GM21367 (cell line): Measurements from ENCODE around the gene CCM2L.

Source experiments
- ATAC-seq: cut with Tn5 transposase; IDR thresholded peaks from one replicate; pipeline ENCODE4 v1.9.1; 2021; ENCODE audit not compliant: unreplicated experiment

Gene CCM2L

DNA sequence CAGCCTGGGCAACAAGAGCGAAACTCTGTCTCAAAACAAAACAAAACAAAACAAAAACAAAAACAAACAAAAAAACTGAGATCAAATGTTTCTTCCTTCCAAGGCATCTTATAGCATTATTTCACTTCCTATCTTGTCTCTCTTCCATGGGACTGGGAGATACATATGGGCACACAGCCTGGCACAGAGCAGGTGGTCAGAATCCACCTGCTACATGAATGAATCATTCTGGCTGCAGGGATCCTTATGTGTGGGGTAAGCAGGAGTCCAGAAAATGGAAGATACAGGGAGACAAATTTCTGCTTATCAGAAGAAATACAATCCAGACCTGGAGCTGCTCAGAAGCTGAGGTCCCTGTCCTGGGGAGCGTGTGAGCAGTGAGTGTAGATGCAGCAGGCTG, 18.2 kb upstream of the CCM2L start:
- no peak for ATAC-seq

DNA sequence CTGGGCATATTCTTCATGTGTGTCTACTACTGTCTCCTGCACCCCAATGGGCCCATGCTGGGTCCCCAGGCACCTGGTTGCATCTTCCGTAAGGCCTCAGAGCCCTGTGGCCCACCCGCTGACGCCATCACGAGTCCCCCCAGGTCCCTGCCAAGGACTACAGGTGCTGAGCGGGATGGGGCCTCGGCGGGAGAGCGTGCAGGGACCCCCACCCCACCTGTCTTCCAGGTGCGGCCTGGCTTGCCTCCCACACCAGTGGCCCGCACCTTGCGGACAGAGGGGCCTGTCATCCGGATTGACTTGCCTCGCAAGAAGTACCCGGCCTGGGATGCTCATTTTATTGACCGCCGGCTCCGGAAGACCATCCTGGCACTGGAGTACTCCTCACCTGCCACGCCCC, 13.2 kb upstream of the CCM2L start:
- ATAC-seq, result no peak

DNA sequence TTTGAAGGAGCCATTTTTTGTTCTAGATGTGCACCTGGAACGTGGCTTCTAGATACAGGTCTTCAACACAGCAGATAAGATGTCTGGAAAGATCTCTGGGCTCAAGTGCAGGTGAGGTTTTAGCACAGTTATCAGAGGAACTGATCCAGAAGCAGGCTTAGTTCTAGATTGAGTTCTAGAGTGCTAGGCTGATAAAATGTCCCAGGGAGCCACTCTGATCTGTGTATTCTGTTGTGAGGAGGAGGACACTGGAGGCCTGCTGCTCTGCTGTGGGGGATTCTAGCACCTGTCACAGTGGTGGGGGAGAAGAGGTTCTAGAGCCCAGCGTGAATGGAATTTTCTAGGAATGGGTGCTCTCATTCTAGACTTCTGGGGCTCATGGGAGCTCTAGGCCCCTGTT, 12.0 kb upstream of the CCM2L start:
- no peak for ATAC-seq

DNA sequence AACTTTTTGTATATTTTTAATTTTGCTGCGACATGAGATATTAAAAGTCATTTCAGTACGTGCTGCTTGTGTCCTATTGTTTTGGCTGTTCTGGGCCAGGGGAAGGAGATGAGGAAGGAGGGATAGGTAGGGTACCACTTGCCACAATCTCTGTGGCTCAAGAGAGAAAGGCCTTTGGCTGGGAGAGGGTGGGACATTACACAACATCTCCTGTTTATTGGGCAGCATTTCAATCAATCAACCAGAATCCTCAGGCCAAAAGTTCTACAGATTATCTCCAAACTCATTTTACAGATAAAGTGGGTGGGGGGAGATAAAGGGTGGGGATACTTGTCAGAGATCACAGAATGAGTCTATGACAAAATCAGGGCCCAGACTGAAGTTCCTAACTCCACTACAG, 6.9 kb upstream of the CCM2L start:
- ATAC-seq, result no peak

DNA sequence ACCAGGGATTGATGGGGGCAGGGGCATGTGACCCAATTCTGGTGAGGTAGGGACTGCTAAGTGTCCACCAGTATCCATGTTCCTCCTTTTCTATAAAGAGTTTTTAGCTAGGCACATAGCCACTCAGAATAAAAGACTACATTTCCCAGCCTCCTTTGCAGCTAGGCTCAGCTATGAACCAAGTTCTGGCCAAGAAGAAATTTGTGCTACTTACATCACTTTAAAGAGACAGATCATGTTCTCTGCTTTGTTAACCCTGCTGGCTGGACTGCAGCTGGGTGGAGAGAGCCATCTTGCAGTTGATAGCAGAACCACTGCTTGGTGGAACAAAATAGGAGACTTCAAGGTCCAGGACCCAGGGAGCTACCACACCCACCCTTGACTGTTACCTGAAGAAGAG, 5.3 kb upstream of the CCM2L start:
- no peak for ATAC-seq

DNA sequence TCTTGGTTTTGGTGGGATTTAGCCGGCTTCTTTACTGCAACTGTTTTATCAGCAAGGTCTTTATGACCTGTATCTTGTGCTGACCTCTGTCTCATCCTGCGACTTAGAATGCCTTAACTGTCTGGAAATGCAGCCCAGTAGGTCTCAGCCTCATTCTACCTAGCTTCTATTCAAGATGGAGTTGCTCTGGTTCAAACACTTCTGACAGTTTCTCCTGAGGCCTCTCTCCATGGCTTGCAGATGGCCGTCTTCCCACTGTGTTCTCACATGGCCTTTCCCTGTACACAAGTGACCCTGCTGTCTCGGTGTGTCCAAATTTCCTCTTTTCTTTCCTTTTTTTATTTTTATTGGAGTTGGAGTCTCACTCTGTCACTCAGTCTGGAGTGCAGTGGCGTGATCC, 4.2 kb upstream of the CCM2L start:
- no peak for ATAC-seq

DNA sequence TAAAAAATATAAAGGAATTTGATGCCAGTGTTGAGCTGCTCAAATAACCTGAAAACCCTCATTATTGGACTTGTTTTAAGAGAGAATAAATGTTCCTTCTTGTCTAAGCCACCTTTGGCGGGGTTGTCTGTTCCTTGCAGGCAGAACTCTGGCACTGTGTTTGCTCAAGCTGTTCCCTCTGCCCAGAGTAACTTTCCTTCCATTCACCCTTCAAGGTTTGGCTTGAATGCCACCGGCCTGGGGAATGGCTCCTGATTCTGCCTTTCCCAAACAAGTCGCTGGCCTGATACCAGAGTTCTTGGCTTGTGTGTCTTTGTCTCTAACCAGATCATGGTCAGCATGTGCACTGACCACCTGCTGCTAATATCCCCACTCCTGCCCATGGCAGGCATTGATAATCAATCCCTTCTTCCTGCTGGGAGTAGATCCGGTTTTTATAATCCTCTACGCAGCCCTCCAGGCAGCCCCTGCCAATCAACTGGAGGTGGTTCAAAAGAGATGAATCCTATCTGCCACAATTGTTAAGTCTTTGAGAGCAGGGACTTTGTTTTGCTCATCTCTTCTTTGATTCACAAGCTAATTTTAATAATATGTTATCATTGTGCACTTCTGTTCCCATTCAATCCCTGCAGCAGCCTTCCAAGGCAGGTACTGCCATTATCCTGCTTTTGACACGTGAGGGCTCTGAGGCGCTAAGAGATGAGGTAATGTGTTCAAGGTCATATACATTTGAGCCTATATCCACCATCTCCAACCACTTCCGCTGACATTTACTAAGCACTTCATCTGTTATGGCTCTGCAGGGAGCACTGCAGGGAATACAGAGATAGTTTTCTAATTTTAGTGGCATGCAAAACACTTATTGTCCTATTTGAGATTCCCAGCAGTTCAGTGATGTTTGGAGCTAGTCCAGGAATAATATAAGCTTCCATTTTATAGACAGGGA, 3.1 kb upstream of the CCM2L start:
- no peak for ATAC-seq

DNA sequence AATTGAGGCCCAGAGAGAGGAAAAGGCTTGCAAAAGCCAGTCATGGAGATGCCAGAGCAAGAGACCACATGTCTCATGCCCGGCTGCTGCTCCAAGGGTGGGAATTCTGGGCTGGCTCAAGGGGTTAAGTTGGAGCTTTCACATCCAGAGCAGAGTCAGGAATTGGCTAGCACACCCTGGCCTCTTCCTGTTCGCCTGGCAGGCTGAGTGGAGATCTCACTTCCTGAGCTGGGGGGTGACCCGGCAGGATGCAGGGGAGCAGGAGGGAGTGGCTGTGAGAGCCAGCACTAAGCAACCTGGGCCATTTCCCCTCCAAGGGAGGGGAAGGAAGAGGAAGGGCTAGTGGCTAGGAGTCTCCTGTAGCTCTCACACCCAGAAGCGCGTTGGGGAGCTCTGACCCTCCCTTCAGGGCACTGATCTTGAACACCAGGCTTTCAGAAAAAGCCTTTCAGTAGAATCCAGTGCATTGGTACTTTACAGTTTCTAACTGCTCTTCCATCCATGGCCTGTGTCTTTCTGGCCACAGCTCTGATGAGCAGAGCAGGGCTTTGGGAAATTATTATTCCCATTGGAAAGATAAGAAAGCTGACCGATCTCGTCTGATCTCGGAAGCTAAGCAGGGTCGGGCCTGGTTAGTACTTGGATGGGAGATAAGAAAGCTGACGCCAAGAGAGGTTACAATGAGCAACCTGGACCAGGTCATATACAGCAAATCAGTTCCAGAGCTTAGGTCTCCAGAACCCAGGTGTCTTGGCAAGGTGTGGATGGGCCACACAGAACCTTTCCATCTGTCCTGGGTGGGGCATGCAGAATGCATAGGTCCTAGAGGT, 2.2 kb upstream of the CCM2L start:
- ATAC-seq, result no peak

DNA sequence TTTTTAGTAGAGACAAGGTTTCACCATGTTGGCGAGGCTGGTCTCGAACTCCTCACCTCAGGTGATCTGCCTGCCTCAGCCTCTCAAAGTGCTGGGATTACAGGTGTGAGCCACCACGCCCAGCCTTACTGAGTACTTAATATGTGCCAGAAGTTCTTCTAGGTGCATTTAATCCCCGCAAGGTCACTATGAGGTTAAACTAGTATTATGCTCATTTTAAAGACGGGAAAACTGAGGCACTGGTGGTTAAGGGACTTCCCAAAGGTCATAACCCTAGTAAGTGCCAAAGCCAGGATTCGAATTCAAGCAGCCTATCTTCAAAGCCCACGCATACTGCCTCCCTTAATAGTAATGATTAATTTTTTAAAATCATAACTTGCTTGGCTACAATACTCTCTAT, 674 bp upstream of the CCM2L start:
- no peak for ATAC-seq

DNA sequence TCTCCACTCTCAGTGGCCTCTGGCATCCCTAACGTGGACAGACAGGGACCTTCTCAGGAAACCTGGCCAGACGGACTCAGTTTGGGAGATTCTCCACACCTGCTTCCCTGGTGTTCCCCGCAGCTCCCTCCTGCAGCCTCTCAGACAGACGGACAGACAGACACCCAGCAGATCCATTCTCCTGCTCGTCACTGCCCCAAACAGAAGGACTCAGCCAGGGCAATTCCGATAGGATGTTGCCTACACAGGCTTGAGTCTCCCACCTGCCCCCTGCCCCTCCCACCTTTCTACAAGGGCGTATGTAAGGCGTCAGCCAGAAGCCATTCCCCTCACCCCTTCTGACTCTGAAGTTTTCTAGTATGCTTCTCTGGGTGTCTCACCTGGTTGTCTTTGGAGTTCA, 428 bp downstream of the CCM2L start:
- no peak for ATAC-seq

DNA sequence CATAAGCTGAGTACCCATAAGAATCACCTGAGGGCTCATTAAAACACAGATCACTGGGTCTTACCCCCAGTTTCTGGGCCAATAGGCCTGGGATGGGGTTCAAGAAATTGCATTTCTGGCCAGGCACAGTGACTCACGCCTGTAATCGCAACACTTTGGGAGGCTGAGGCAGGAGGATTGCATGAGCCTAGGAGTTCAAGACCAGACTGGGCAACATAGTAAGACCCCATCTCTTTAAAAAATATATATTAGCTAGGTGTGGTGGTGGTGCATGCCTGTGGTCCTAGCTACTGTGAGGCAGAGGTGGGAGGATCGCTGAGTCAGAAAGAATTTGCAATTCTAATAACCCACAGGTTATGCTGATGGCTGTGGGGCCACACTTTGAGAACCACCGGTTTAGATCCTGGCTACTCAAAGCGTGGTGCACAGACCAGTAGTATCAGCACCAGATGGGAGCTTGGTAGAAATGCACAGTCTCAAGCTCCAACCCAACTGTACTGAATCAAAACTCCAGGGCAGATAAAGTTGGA, 2.0 kb downstream of the CCM2L start:
- ATAC-seq, result no peak

DNA sequence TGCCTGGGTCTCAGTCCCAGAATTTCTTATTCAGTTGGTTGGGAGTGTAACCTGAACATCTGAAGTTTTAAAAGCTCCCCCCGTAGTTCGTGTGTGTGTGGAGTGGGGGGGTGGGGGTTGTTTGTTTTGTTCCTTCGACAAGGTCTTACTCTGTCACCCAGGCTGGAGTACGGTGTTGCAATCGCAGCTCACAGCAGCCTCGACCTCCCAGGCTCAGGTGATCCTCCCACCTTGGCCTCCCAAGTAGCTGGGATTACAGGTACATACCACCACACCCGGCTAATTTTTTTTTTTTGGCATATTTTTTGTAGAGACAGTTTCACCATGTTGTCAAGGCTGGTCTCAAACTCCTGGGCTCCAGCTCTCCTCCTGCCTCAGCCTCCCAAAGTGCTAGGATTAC, 3.1 kb downstream of the CCM2L start:
- no peak for ATAC-seq

DNA sequence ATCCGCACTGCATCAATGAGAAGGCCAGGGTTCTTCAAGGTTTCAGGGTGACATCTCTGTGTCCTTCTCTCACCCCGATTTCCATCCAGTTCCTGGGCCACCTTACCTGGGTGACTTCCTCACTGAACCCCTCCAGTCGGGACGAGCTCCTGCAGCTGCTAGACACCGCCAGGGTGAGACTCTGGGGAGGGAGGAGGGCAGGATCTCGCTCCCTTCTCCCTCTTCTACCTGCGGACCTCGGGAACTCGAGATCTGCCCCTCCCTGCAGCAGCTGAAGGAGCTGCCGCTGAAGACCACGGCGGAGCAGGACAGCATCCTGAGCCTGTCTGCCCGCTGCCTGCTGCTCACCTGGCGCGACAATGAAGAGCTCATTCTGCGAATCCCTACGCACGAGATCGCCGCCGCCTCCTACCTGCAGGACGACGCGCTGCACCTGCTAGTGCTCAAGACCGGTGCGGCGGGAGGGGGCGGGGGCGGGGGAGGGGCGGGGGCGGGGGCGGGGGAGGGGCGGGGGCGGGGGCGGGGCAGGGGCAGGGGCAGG, 7.5 kb downstream of the CCM2L start:
- ATAC-seq, result no peak

DNA sequence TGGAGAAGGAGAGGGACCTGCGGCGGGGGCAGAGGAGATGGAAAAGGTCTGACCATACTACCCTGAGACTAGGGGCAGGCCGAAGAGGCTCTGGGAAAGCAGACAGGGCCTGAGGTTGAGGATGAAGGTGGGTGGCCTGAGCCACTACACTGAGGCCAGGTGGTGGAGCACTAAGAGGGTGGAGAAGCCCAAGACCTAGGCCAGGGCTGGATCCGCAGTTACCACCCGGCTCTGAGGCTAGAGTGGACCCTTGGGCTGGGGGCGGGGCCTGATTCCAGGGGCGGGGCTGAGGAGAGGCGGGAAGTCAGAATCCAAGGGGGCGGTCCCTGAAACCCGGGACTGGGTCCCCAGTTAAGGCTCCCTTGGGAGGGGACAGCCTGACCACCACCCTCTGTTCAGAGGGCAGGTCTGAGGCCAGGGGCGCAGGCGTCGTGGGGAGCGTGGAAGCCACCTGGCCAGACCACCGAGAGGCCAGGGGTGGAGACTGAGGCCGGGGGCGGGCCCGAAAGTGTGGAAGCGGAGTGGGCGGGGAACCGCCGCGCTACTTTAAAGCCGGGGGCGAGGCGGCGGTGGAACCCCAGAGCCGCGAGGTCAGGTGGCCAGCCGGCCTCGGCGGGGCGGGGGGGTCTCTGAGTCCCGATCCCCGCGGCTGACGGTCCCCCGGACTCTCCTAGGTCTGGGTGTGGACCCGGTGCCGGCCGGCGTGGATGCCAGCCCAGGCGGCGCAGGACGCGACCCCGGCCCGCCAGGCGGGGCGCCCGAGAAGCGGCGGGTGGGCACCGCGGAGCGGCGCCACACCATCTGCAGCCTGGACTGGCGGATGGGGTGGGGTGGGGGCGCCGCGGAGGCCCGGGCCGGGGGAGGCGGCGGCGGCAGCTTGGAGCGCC, 8.3 kb downstream of the CCM2L start:
- no peak for ATAC-seq

DNA sequence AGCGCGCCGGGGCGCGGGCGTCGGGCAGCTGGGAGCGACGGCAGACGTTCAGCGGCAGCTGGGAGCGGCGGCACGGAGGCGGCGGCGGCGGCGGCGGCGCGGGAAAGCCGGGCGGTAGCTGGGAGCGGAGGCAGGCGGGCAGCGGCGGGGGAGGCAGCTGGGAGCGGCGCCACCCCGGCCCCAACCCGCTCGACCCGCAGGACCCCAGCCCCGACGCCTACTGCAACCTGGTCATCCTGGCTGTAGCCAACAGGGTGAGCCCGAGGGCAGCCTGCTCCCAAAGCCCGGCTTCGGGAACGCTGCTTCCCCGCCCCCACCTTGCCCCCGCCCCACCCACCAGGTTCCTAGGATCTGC, 8.9 kb downstream of the CCM2L start:
- ATAC-seq, result no peak

DNA sequence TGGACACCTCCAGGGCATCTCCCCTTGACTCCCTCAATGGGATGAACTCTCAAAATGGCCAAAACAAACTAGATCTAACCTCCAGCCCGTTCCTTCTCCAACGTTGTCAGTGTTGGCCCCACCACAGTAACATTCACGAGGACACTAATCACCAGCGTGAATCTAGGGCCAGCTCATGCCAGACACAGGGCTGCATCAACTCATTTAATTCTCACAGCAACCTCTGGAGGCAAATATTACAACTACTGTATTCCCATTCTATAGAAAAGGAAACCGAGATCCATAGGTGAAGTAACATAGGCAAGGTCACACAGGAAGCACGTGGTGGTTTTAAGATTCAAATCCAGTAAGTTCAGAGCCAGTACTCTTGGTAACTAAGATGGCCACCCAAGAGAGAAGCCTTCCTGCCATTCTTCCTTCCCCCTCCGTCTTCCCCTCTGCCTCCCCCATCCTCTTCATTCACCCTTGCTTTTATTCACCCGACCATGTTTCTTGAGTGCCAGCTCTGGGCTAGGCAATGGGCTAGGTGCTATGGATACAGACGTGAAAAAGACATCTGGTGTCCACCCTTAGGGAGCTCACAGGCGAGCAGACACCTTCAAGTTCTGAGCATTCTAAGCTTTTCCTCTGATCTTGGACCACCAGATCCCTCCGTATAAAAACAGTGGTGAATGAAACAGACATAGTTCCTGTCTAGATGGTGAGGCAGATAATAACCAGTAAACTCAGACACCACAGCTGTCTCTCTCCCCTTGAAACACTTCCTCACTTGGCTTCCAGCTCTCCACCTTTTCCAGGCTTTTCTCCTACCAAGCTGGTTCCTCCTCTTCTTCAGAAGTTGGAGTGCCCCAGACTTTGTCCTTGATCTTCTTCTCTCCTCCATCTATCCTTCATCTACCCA, 9.6 kb downstream of the CCM2L start:
- ATAC-seq, result no peak

DNA sequence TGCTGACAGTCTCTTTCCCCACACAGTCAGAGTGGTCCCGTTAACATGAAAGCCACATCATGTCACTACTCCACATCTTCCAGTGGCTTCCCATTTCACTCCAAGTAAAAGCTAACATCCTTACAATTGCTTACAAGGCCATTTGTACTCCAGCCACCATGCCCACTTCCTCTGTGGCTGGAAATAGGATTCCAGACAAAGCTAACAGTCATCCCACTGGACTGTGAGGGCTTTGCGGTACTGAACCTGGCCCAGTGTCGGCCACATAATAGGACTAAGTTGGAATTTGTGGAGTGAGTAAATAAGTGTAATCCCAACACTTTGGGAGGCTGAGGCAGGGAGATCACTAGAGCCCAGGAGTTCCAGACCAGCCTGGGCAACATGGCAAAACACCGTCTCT, 10.9 kb downstream of the CCM2L start:
- no peak for ATAC-seq

DNA sequence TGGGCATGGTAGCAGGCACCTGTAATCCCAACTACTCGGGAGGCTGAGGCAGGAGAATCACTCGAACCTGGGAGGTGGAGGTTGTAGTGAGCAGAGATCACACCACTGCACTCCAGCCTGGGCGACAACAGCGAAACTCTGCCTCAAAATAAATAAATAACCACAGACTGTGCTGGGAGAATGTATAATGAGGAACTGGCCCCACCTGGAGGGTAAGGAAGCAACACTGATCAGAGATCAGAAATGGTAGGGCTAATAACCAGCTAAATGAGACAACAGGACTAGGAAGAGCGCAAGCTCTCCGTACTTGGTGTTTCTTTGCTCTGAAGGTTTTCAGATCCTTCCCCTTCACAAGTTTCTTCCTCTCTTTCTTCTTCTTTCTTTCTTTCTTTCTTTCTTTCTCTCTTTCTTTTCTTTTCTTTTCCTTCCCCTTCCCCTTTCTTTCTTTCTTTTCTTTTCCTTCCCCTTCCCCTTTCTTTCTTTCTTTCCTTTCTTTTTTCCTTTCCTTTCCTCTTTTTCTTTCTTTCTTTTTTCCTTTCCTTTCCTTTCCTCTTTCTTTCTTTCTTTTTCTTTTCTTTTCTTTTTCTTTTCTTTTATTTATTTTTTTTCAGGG, 14.6 kb downstream of the CCM2L start:
- ATAC-seq, result no peak

DNA sequence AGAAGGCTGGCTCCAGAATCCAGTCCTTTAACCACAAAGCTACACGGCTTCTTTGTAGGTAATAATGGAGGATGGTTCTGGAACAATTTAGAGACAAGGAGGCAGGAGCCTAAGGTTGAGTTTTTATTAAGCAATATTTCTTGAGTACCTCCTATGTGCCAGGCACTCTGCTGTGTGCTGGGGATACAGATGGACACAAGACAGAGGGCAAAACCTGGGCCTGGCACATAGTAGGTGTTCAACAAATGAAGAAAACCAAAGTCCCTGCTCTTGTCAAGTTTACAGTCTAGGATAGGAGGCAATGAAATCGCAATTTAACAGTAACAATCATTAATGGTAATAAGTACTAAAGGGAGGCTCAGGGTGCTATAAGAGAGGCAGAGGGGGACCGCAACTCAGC, 17.4 kb downstream of the CCM2L start:
- ATAC-seq, result no peak
